Mammary epithelial cell (primary cell): ENCODE measurements around the gene FAM120A.

Source experiments
- CTCF ChIP-seq, 2 donors: IDR thresholded peaks in 1 of 2; conservative IDR thresholded peaks in 1 of 2; 2 replicates each; pipeline ENCODE4 v1.5.1; 2011 to 2012; ENCODE audit warnings: inconsistent platforms in 2 of 2, low read length in 2 of 2, mild to moderate bottlenecking in 2 of 2, control low read depth in 1 of 2, low read depth in 1 of 2; ENCODE audit not compliant: insufficient read depth in 1 of 2; ENCODE audit errors: extremely low read depth in 1 of 2
- EZH2 ChIP-seq: IDR thresholded peaks from 2 replicates; pipeline ENCODE4 v1.6.1; 2012; ENCODE audit warnings: low read length, inconsistent platforms, borderline replicate concordance

DNA sequence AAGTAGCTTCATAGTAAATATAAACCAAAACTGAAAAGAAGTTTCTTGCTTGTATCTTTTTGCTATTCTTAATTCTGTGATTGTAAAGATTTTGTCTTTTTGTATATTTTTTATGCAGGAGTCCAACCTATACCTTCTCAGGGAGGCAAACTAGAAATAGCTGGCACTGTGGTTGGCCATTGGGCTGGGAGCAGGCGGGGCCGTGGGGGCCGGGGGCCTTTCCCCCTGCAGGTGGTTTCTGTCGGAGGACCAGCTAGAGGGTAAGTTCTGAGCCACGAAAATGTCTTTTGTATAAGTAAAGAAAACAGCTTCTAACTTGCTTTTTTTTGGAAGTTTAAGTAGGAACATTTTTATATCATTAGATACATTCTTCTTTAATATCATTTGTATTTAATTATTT, 109.5 kb downstream of the FAM120A start:
- TF ChIP-seq CTCF (conservative IDR thresholded peaks at IDR 0.05 in 1 of 2, IDR thresholded peaks at IDR 0.05 in 1 of 2; ENCODE audit: extremely low read depth in 1 of 2, insufficient read depth in 1 of 2, low read depth in 1 of 2, low read length in 2 of 2), result no peak
- no peak for TF ChIP-seq EZH2
